T1000 (cell line): Measurements from ENCODE around the gene ENOX1.

Experiments
- DNase-seq: peaks from one replicate; lab custom pipeline; 2025; ENCODE audit warnings: mixed read lengths; lab: John Stamatoyannopoulos, UW

The ENOX1 gene

GRCh38 chr13:43744261-43745031 lies 42.3 kb downstream of the ENOX1 start:
- no peak for DNase-seq

GRCh38 chr13:43742911-43743310 lies 43.9 kb downstream of the ENOX1 start:
- DNase-seq: no peak

GRCh38 chr13:43737392-43737923 lies 49.3 kb downstream of the ENOX1 start:
- DNase-seq: no peak

- no peak for DNase-seq
Measured at GRCh38 chr13:43732726-43733125, 54.0 kb downstream of the ENOX1 start.

- DNase-seq: no peak
Measured at GRCh38 chr13:43731296-43731695, 55.5 kb downstream of the ENOX1 start.

- no peak for DNase-seq
Measured at GRCh38 chr13:43730642-43731041, 56.1 kb downstream of the ENOX1 start.

- no peak for DNase-seq
Measured at GRCh38 chr13:43728421-43728820, 58.4 kb downstream of the ENOX1 start.

GRCh38 chr13:43727856-43728255 lies 58.9 kb downstream of the ENOX1 start:
- no peak for DNase-seq

GRCh38 chr13:43725460-43725859 lies 61.3 kb downstream of the ENOX1 start:
- no peak for DNase-seq

GRCh38 chr13:43720780-43721397 lies 65.9 kb downstream of the ENOX1 start:
- no peak for DNase-seq

GRCh38 chr13:43698758-43699157 lies 88.0 kb downstream of the ENOX1 start:
- DNase-seq: no peak

GRCh38 chr13:43698009-43698408 lies 88.8 kb downstream of the ENOX1 start:
- DNase-seq: no peak

- no peak for DNase-seq
Measured at GRCh38 chr13:43697323-43697722, 89.4 kb downstream of the ENOX1 start.

GRCh38 chr13:43694146-43694664 lies 92.6 kb downstream of the ENOX1 start:
- no peak for DNase-seq

GRCh38 chr13:43693639-43694038 lies 93.1 kb downstream of the ENOX1 start:
- no peak for DNase-seq

GRCh38 chr13:43688227-43688907 lies 98.4 kb downstream of the ENOX1 start:
- no peak for DNase-seq

- no peak for DNase-seq
Measured at GRCh38 chr13:43687038-43687437, 99.7 kb downstream of the ENOX1 start.

GRCh38 chr13:43686557-43686956 lies 100.2 kb downstream of the ENOX1 start:
- DNase-seq: no peak

- no peak for DNase-seq
Measured at GRCh38 chr13:43684963-43685725, 101.6 kb downstream of the ENOX1 start.

GRCh38 chr13:43682701-43683100 lies 104.1 kb downstream of the ENOX1 start:
- no peak for DNase-seq

- DNase-seq: no peak
Measured at GRCh38 chr13:43676320-43676719, 110.5 kb downstream of the ENOX1 start.

- no peak for DNase-seq
Measured at GRCh38 chr13:43675577-43675976, 111.2 kb downstream of the ENOX1 start.
